WI38 (cell line): ENCODE data around the gene SPINK8.
"Not testable (repeated sequence)": the region's sequence is repeated elsewhere in the genome, so short reads cannot be mapped to it uniquely, and the experiment has no call there.

ENCODE experiments used
- H3K4me3 ChIP-seq: 2 replicates; pipeline ENCODE4 v1.5.1; 2011; ENCODE audit warnings: low read depth, mild to moderate bottlenecking, control low read depth, low read length
- CTCF ChIP-seq: IDR thresholded peaks from 2 replicates; pipeline ENCODE4 v1.5.1; 2012; ENCODE audit warnings: low read depth, mild to moderate bottlenecking, control low read depth, low read length

The SPINK8 gene

GRCh38 chr3:48333346-48334245 is at the start of gene SPINK8:
TSS of gene SPINK8 (minus strand) at chr3:48333661. CDS start at chr3:48328341, 5,320 bp downstream.
- not testable (repeated sequence) for H3K4me3 ChIP-seq

GRCh38 chr3:48372862-48373435 is 39.5 kb upstream of the SPINK8 start:
- TF ChIP-seq CTCF = no peak

GRCh38 chr3:48372377-48372770 is 38.9 kb upstream of the SPINK8 start:
- no peak overlapping the region for H3K4me3 ChIP-seq
- no peak for TF ChIP-seq CTCF

More at GRCh38 chr3:48372862-48373435, 39.5 kb upstream of the SPINK8 start:
- H3K4me3 ChIP-seq = no peak overlapping the region

GRCh38 chr3:48371651-48372376 is 38.4 kb upstream of the SPINK8 start, which contains the start of gene FBXW12:
TSS of gene FBXW12 (plus strand) at chr3:48372219. CDS start at chr3:48372768, 549 bp downstream.
- no peak within 1 kb of the TSS for H3K4me3 ChIP-seq
- TF ChIP-seq CTCF = no peak

- H3K4me3 ChIP-seq = no peak overlapping the region
- TF ChIP-seq CTCF = no peak
Observed at GRCh38 chr3:48370333-48370713, 36.9 kb upstream of the SPINK8 start.

GRCh38 chr3:48369693-48370332 is 36.4 kb upstream of the SPINK8 start:
- no peak for TF ChIP-seq CTCF
- no peak overlapping the region for H3K4me3 ChIP-seq

GRCh38 chr3:48367201-48367600 is 33.7 kb upstream of the SPINK8 start:
- H3K4me3 ChIP-seq = no peak overlapping the region

More at GRCh38 chr3:48367201-48367600, 33.7 kb upstream of the SPINK8 start:
- no peak for TF ChIP-seq CTCF
